Heart left ventricle (tissue), 13 donors: ENCODE measurements around the gene RBBP8.

Experiments
- CTCF ChIP-seq, 12 donors: fragments of 200-600 bp; sonication (generic) in 4 of 12; IDR thresholded peaks; one replicate each; pipeline versions ENCODE4 v1.5.0 to v1.8.0; 2018 to 2022; ENCODE audit warnings: antibody characterized with exemption in 12 of 12, mild to moderate bottlenecking in 5 of 12
- POLR2A ChIP-seq, 2 donors: fragments of 450-650 bp; IDR thresholded peaks; one replicate each; pipeline ENCODE4 v1.6.1; 2017; ENCODE audit warnings: antibody characterized with exemption in 2 of 2, mild to moderate bottlenecking in 2 of 2, moderate library complexity in 2 of 2
- donor health status: ischemic (EF 13 %, LVEDD 7.1; RV severe dilation, severe dysfunction).
- donor health status: DM: no; HTN: yes; CAD: no.
- donor health status: DM: no; HTN: no; CAD: no.
- donor health status: ischemic (EF 25% LVEDD 6.9; RV normal size, moderate dysfunction).
- donor health status: ischemic (EF 25% LVEDD 5.7; RV mildly dilated, moderate dysfunction).
- donor health status: ischemic (EF 35%, LVEDD 5.7; RV mildly dilated, moderate dysfunction).
- donor health status: nonischemic (EF 11% LVEDD 7.7; RV severe dilation, severe dysfunction).
- donor health status: DM: yes; HTN: yes; CAD: no.
- donor health status: PGD.
- donor health status: ischemic (EF 29% LVEDD 5.4; RV normal size, mild dysfunction).
- donor health status: nonischemic (EF 23%, LVEDD 6.1; RV moderate dilation, normal function).

- no peak for TF ChIP-seq CTCF (IDR thresholded peaks at IDR 0.05)
- no peak for TF ChIP-seq POLR2A (IDR thresholded peaks at IDR 0.05)
These were observed 109.0 kb downstream of the RBBP8 start for GRCh38 chr18:23042133-23042532.
